ENCODE measurements around the gene RAB9B.

DNA sequence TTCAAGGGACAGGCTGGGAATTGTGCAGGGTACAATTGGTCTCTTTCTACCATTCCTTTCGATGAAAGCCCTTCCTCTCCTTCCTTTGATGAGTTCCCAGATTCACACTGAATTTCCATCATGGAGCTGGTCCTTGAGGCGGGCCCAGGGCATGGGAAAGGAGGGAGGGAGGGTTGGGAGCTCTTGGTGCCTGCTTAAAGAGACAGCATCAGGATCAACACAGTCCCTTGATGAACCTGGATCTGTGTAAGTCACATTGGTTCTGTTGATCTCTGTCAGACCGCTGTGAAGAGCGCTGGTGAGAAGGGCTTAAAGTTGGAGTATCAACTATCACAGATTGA is 51.0 kb downstream of the RAB9B start:
- TF ChIP-seq CTCF (IDR thresholded peaks at IDR 0.05) (no peak), POLR2AphosphoS5 (IDR thresholded peaks at IDR 0.05; ENCODE audit: low read depth, low read length) (no peak)
